ENCODE results near the gene CCBE1. TPM values are rescaled to one million over a fixed set of nuclear protein-coding genes. Genes with fewer than 3 reads are reported as not detected.

The CCBE1 gene
- total and polyA plus RNA-seq, 2 of the 4 experiments (the other 2 are of a cell fraction) = 64.8 to 148 TPM

GRCh38 chr18:59454909-59455727 is 242.1 kb downstream of the CCBE1 start:
- no peak overlapping the region for H4K5ac ChIP-seq (ENCODE audit: low read depth, low read length)
- H4K91ac ChIP-seq (ENCODE audit: insufficient read depth, low read depth, low read length) = no peak overlapping the region
- H3K79me1 ChIP-seq (ENCODE audit: low read depth in 1 of 2, low read length in 2 of 2) = no peaks in the 10 kb centered on the region
- no peak overlapping the region for H3K56ac ChIP-seq (ENCODE audit: extremely low read depth, insufficient read depth, low read length)
- CTCF ChIA-PET = no interaction called here
- H3K4me3 ChIP-seq (ENCODE audit: insufficient read depth, low read depth, low read length) = no peak overlapping the region
- H3K4me1 ChIP-seq (ENCODE audit: control insufficient read depth, insufficient read depth, low read length) = peaks cover 5% of the 10 kb centered on the region
- intact Hi-C loops (cut with micrococcal nuclease) (loop anchor here (5.0 kb wide), 1 partner anchor 152 kb away; no protein-coding TSS in a partner anchor), dilution Hi-C loops (cut with HindIII; ENCODE audit: low sequenced_read_pairs, unreplicated experiment) (no loop called here), in situ Hi-C loops (cut with MboI; ENCODE audit: low sequenced_read_pairs) (loop anchor here (5.0 to 25.0 kb wide), 2 partner anchors 182 to 367 kb away; no protein-coding TSS in a partner anchor)
- H4K8ac ChIP-seq (ENCODE audit: low read depth in 2 of 2, low read length in 2 of 2) = no peak overlapping the region
- H2BK20ac ChIP-seq (ENCODE audit: low read depth, low read length) = no peak overlapping the region
- DNase-seq (no peak), ATAC-seq (ENCODE audit: low read depth) (no peak)
- no peak overlapping the region for H3K23ac ChIP-seq (ENCODE audit: low read depth, low read length)
- H3K18ac ChIP-seq (ENCODE audit: low read depth, low read length) = no peak overlapping the region
- no peak overlapping the region for H3K4me2 ChIP-seq (ENCODE audit: low read depth, low read length)
- H3K9me1 ChIP-seq (ENCODE audit: insufficient read depth, low read length) = peaks cover 4% of the 10 kb centered on the region; the same call in 1 of the 2 replicates
- H3K4ac ChIP-seq (ENCODE audit: low read depth, low read length) = no peak overlapping the region
- H3K9me3 ChIP-seq (ENCODE audit: control insufficient read depth, insufficient read depth, low read length) = no peaks in the 10 kb centered on the region
- BruUV-seq (replicated peaks) = no TSS peak
- no peaks in the 10 kb centered on the region for H4K20me1 ChIP-seq (ENCODE audit: insufficient read depth, low read length)
- peaks cover 2% of the 10 kb centered on the region; the same call in 1 of the 2 replicates for H3K36me3 ChIP-seq (ENCODE audit: control insufficient read depth, insufficient read depth, low read length)
- no peak overlapping the region for H2AFZ ChIP-seq (replicated peaks; ENCODE audit: low read length, poor library complexity)
- no peak overlapping the region for H2AK9ac ChIP-seq (replicated peaks; ENCODE audit: low read depth, low read length, poor library complexity)
- no peaks in the 10 kb centered on the region for H3K27me3 ChIP-seq (ENCODE audit: control insufficient read depth, insufficient read depth, low read length)
- no peak overlapping the region for H3K14ac ChIP-seq (replicated peaks; ENCODE audit: low read depth, low read length)
- POLR2A ChIA-PET (ENCODE audit: unreplicated experiment) = interaction anchor here (0.5 kb wide), 1 partner anchor 304 kb away, joined by 3 read pairs; no protein-coding TSS in a partner anchor
- no peak for TF ChIP-seq MAZ (IDR thresholded peaks at IDR 0.05; ENCODE audit: borderline replicate concordance, low read depth, low read length)
- TF ChIP-seq BHLHE40 (IDR thresholded peaks at IDR 0.05; ENCODE audit: low read depth, low read length) = no peak
- no peak for TF ChIP-seq SMC3 (IDR thresholded peaks at IDR 0.05; ENCODE audit: low read depth, low read length)
- no peak for TF ChIP-seq NFE2L2 (IDR thresholded peaks at IDR 0.05; ENCODE audit: low read depth, low read length)
- no peak for TF ChIP-seq FOS (IDR thresholded peaks at IDR 0.05; ENCODE audit: low read depth, low read length)
- no peak for TF ChIP-seq RFX5 (IDR thresholded peaks at IDR 0.05; ENCODE audit: low read depth, low read length)
- no peak for TF ChIP-seq POLR2A (IDR thresholded peaks at IDR 0.05; ENCODE audit: low read depth, low read length)
- TF ChIP-seq CTCF (conservative IDR thresholded peaks at IDR 0.05; ENCODE audit: low read depth, low read length) = no peak
- TF ChIP-seq MAFK (IDR thresholded peaks at IDR 0.05; ENCODE audit: low read depth, low read length) = no peak
- TF ChIP-seq MXI1 (IDR thresholded peaks at IDR 0.05; ENCODE audit: borderline replicate concordance, low read depth, low read length) = no peak
- no peak for TF ChIP-seq RAD21 (IDR thresholded peaks at IDR 0.05; ENCODE audit: low read length)
- no peak for TF ChIP-seq CEBPB (IDR thresholded peaks at IDR 0.05; ENCODE audit: low read depth, low read length)
- 68% methylated on average over 8 of the region's 13 CpGs; no CpG with 5 or more reads in 1 of the 2 experiments for WGBS, 2 experiments (ENCODE audit: extremely low coverage in 2 of 2, insufficient read length in 1 of 2)
- no peak overlapping the region for H2AK5ac ChIP-seq (ENCODE audit: low read depth, low read length)
- no peak overlapping the region for H2BK120ac ChIP-seq (ENCODE audit: low read depth, low read length)
- H2BK5ac ChIP-seq (ENCODE audit: low read depth, low read length, poor library complexity, severe bottlenecking) = no peak overlapping the region
- no peak overlapping the region for H3K9ac ChIP-seq (ENCODE audit: low read depth, low read length)
- no peak overlapping the region for H3K27ac ChIP-seq (ENCODE audit: insufficient read depth, low read length)
- H2BK15ac ChIP-seq (ENCODE audit: low read depth, low read length) = no peak overlapping the region

All from IMR-90 (cell line).